RWPE2 (cell line): ENCODE measurements around the gene MNT.
A peak's percentile ranks its signal among the peaks of the same experiment; 100 is the strongest.

ENCODE experiments used
- ATAC-seq: fragments of 200-7000 bp; cut with Tn5 transposase; 3 replicates; pipeline ENCODE4 v1.9.1; 2021; ENCODE audit warnings: low read depth
- DNase-seq: peaks from one replicate; pipeline ENCODE4 v3.0.0-alpha.2; 2020; ENCODE audit warnings: low spot score
- H3K27ac ChIP-seq: fragments of 450-650 bp; 2 replicates; pipeline ENCODE4 v1.5.1; 2017; ENCODE audit warnings: mild to moderate bottlenecking; ENCODE audit not compliant: poor library complexity, severe bottlenecking
- H3K27me3 ChIP-seq: fragments of 250-450 bp; sonication (Bioruptor Pico); 2 replicates; pipeline ENCODE4 v1.5.1; 2021; ENCODE audit warnings: mild to moderate bottlenecking, moderate library complexity; ENCODE audit not compliant: insufficient read depth, poor library complexity, severe bottlenecking
- H3K36me3 ChIP-seq: fragments of 250-450 bp; sonication (Bioruptor Pico); 2 replicates; pipeline ENCODE4 v1.5.1; 2020; ENCODE audit warnings: low read depth, mild to moderate bottlenecking, moderate library complexity
- H3K4me1 ChIP-seq: fragments of 250-450 bp; sonication (Bioruptor Pico); 2 replicates; pipeline ENCODE4 v1.5.1; 2021; ENCODE audit warnings: mild to moderate bottlenecking, moderate library complexity; ENCODE audit not compliant: insufficient read depth, poor library complexity, severe bottlenecking
- H3K4me3 ChIP-seq: fragments of 250-450 bp; sonication (Bioruptor Pico); 2 replicates; pipeline ENCODE4 v1.5.1; 2021; ENCODE audit warnings: mild to moderate bottlenecking, moderate library complexity; ENCODE audit not compliant: severe bottlenecking
- H3K9me3 ChIP-seq: fragments of 250-450 bp; sonication (Bioruptor Pico); 2 replicates; pipeline ENCODE4 v1.5.1; 2021; ENCODE audit warnings: mild to moderate bottlenecking, moderate library complexity; ENCODE audit not compliant: severe bottlenecking
- TF ChIP-seq, protein P1 (sequence below): fragments of 450-650 bp; IDR thresholded peaks from one replicate; pipeline ENCODE4 v1.5.1; 2017; ENCODE audit warnings: mild to moderate bottlenecking, moderate library complexity; ENCODE audit not compliant: poor library complexity, severe bottlenecking

The MNT gene

DNA sequence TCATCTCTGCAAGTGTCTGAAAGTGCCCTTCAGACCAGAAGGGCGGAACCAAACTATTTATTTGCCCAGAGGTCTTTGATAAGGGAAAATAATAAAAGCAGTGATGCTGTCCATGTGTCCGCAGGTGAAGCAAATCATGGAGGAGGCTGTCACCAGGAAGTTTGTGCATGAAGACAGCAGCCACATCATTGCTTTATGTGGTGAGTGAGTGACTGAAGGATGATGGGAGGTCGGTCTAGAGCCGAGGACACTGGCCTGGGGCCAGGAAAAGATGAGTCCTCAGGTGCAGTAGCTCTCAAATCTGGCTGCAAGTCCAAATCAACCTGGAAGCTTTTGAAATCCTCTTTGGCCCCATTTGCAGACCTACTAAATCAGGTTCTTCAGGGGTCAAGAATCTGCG lies 57.4 kb downstream of the MNT start:
- no peaks in the 10 kb centered on the region for H3K9me3 ChIP-seq
- H3K4me1 ChIP-seq: peaks cover 9% of the 10 kb centered on the region
- H3K4me3 ChIP-seq: no peak overlapping the region
- H3K27me3 ChIP-seq: no peaks in the 10 kb centered on the region
- no peak overlapping the region for H3K27ac ChIP-seq
- TF ChIP-seq, protein P1, sequence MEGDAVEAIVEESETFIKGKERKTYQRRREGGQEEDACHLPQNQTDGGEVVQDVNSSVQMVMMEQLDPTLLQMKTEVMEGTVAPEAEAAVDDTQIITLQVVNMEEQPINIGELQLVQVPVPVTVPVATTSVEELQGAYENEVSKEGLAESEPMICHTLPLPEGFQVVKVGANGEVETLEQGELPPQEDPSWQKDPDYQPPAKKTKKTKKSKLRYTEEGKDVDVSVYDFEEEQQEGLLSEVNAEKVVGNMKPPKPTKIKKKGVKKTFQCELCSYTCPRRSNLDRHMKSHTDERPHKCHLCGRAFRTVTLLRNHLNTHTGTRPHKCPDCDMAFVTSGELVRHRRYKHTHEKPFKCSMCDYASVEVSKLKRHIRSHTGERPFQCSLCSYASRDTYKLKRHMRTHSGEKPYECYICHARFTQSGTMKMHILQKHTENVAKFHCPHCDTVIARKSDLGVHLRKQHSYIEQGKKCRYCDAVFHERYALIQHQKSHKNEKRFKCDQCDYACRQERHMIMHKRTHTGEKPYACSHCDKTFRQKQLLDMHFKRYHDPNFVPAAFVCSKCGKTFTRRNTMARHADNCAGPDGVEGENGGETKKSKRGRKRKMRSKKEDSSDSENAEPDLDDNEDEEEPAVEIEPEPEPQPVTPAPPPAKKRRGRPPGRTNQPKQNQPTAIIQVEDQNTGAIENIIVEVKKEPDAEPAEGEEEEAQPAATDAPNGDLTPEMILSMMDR: no peak
- no peak for DNase-seq
- H3K36me3 ChIP-seq: peaks cover 29% of the 10 kb centered on the region
- no peak for ATAC-seq

DNA sequence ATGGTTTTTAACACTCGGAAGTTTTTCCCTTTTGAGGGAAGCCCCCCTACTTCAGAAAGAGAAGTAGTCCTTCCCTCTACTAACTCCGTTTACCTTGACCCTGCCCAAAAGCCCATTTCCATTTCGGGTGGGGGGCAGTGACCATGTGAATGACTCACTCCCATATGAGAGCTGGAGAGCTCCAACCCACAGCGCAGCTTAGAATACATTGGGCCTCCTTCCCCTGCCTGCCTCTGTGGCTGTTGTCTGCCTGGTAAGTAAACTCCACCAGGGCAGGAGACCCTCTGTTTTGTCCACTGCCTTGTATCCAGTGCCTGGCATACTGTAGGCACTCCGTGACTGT lies 62.6 kb downstream of the MNT start:
- no peak for ATAC-seq
- peaks cover 42% of the 10 kb centered on the region for H3K36me3 ChIP-seq
- TF ChIP-seq, protein P1: no peak
- peaks cover 6% of the 10 kb centered on the region for H3K4me1 ChIP-seq
- no peaks in the 10 kb centered on the region for H3K27me3 ChIP-seq
- no peak for DNase-seq
- H3K4me3 ChIP-seq: peak overlapping the region; percentile 82
- peak overlapping the region; percentile 62 for H3K27ac ChIP-seq
- no peaks in the 10 kb centered on the region for H3K9me3 ChIP-seq

DNA sequence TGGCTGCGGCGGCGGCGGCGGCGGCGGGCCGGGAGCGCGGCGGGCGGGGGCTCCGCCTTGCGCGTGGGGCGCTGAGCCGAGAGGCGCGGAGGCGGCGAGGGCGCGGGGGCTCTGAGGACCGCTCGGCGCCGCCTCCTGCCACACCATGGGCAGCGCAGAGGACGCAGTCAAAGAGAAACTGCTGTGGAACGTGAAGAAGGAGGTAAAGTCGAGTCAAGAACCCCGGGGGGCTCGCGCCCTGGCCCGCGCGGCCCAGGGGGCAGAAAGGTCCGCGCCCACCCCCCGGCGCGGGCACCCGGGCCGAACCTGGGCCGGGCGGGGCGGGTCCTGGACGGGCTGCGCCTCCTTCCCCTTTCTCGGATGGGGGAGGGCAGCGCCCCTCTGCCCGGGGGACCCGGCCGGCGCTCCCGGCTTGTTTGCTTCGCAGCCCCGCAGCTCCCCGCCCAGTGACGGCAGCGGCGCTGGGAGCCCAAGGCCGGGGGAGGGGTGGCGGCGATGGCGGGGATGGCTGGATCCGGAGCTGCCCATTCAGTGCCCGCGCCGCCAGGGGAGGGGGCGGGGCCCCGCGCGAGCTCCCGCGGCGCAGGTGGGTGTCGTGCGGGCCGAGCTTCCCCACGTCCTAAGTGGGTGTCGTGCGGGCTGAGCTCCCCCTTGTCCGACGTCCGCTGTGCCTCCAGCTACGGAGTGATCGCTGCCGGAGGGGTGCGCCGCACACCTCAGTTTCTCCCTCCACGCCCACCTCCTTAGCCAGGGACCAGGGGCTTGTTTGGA lies 63.1 kb downstream of the MNT start:
- ATAC-seq (peak; percentile 53), DNase-seq (peak; percentile 66)
- Histone ChIP-seq H3K36me3 (peaks cover 46% of the 10 kb centered on the region), H3K27ac (peak overlapping the region; percentile 62), H3K27me3 (no peaks in the 10 kb centered on the region), H3K9me3 (no peaks in the 10 kb centered on the region), H3K4me1 (peaks cover 6% of the 10 kb centered on the region), H3K4me3 (peak overlapping the region; percentile 82)
- TF ChIP-seq, protein P1: no peak

DNA sequence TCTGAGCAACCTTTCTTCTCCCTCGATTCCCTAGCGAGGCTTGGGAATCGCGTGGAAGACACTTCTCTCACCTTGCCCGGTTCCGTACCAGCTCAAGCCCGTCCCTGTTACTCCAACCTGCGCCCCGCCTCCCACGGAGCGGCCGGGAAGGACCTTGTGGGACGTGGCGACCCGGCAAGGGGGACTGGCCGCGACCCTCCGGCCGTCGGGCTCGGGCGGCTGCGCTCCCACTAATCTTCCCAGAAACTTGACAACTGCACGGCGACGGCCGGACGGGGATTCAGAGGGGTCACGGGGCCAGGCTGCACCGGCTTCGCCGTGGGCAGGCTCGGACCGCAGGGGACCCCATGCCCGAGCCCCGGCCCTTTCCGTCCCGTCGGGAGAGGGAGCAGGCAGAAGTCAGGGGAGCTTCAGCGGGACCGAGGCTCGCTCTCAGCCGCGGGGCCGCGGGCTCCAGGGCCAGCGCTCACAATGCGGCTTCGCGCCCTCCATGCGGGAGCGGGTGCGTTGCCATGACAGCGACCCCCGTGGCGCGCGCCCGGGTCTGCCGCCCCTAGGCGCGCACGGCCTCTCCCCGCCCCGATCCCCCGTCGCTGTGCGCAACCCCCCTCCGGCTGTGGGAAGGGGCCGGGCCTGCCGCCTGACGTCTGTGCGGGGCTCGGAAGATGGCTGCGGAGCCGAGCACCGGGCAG lies 63.9 kb downstream of the MNT start, which contains the start of gene SGSM2:
Gene SGSM2 (plus strand): TSS at position 650 of the 692 bp plus-strand sequence. CDS start 188 bp downstream, outside the sequence.
- Histone ChIP-seq H3K36me3 (peaks cover 50% of the 10 kb centered on the region), H3K9me3 (no peaks in the 10 kb centered on the region), H3K27ac (peak within 1 kb of the TSS; percentile 62), H3K4me1 (peaks cover 6% of the 10 kb centered on the region), H3K27me3 (no peaks in the 10 kb centered on the region), H3K4me3 (peak within 1 kb of the TSS; percentile 82)
- peak; percentile 60 for ATAC-seq
- TF ChIP-seq, protein P1: no peak
- DNase-seq: peak; percentile 68
